Effector memory CD4-positive, alpha-beta T cell (primary cell): ENCODE data around the gene MPO.

Source experiments
- DNase-seq, 3 donors: peaks; one replicate each; pipeline ENCODE4 v3.0.0-alpha.2; 2020
- H3K27ac ChIP-seq: 2 replicates; pipeline ENCODE4 v1.7.0; 2013; ENCODE audit warnings: mild to moderate bottlenecking, low read length, moderate library complexity; ENCODE audit not compliant: insufficient read depth, poor library complexity, severe bottlenecking
- H3K27me3 ChIP-seq: replicated peaks from 2 replicates; pipeline ENCODE4 v1.7.0; 2013; ENCODE audit warnings: mild to moderate bottlenecking, low read length; ENCODE audit not compliant: insufficient read depth, control insufficient read depth, poor library complexity, severe bottlenecking
- H3K36me3 ChIP-seq: 2 replicates; pipeline ENCODE4 v1.7.0; 2013; ENCODE audit warnings: mild to moderate bottlenecking, low read length, moderate library complexity; ENCODE audit not compliant: control insufficient read depth, insufficient read depth
- H3K4me1 ChIP-seq: 2 replicates; pipeline ENCODE4 v1.7.0; 2013; ENCODE audit warnings: low read length, mild to moderate bottlenecking; ENCODE audit not compliant: control insufficient read depth, insufficient read depth, poor library complexity, severe bottlenecking
- H3K4me3 ChIP-seq: 2 replicates; pipeline ENCODE4 v1.7.0; 2013; ENCODE audit warnings: low read length, low read depth, mild to moderate bottlenecking; ENCODE audit not compliant: insufficient read depth, poor library complexity, severe bottlenecking
- H3K9me3 ChIP-seq: 2 replicates; pipeline ENCODE4 v1.7.0; 2013; ENCODE audit warnings: mild to moderate bottlenecking, low read length, moderate library complexity; ENCODE audit not compliant: control insufficient read depth
- total RNA-seq, 3 donors: gene quantifications; one replicate each; lab custom pipeline; 2026; lab: John Stamatoyannopoulos, UW

The MPO gene, protein sequence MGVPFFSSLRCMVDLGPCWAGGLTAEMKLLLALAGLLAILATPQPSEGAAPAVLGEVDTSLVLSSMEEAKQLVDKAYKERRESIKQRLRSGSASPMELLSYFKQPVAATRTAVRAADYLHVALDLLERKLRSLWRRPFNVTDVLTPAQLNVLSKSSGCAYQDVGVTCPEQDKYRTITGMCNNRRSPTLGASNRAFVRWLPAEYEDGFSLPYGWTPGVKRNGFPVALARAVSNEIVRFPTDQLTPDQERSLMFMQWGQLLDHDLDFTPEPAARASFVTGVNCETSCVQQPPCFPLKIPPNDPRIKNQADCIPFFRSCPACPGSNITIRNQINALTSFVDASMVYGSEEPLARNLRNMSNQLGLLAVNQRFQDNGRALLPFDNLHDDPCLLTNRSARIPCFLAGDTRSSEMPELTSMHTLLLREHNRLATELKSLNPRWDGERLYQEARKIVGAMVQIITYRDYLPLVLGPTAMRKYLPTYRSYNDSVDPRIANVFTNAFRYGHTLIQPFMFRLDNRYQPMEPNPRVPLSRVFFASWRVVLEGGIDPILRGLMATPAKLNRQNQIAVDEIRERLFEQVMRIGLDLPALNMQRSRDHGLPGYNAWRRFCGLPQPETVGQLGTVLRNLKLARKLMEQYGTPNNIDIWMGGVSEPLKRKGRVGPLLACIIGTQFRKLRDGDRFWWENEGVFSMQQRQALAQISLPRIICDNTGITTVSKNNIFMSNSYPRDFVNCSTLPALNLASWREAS
- 0 to 2.1 (median 1.1) reads per million in 3 donors for total RNA-seq

DNA sequence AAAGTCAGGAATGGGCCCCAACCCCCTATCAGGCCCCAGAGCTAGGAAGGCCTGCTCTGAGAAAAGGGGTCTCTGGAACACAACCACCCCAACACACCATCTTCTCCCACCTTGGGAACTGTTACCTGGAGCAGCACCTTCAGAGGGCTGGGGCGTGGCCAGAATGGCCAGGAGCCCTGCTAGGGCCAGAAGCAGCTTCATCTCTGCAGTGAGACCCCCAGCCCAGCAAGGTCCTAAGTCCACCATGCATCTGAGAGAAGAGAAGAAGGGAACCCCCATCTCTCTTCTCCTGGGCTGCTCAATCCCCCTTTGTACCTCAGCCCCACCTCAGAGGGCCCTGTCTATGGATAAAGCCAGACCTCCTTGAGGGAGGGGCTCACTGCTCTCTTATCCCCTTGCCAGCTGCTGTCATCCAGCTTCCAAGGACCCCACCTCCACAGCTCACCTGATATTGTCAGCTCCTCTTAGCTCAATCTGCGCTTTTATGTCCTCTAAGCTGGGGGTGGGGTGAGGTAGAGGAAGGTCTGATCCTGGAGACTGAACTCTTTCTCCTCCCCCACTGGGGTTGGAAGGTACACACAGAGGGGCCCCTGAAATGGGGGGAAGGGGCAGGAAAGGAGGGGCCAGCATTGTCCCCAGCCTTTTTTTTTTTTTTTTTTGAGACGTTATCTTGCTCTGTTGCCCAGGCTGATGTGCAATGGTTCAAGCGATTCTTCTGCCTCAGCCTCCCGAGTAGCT is at the start of gene MPO:
TSS of gene MPO (minus strand) at position 456 of the 738 bp plus-strand sequence. CDS start at position 279, 177 bp downstream.
- no peak for DNase-seq
- no peak within 1 kb of the TSS for H3K27ac ChIP-seq
- H3K9me3 ChIP-seq = no peaks in the 10 kb centered on the region
- H3K36me3 ChIP-seq = no peaks in the 10 kb centered on the region
- no peaks in the 10 kb centered on the region for H3K4me1 ChIP-seq
- H3K4me3 ChIP-seq = no peak within 1 kb of the TSS
- H3K27me3 ChIP-seq = peaks cover 3% of the 10 kb centered on the region

DNA sequence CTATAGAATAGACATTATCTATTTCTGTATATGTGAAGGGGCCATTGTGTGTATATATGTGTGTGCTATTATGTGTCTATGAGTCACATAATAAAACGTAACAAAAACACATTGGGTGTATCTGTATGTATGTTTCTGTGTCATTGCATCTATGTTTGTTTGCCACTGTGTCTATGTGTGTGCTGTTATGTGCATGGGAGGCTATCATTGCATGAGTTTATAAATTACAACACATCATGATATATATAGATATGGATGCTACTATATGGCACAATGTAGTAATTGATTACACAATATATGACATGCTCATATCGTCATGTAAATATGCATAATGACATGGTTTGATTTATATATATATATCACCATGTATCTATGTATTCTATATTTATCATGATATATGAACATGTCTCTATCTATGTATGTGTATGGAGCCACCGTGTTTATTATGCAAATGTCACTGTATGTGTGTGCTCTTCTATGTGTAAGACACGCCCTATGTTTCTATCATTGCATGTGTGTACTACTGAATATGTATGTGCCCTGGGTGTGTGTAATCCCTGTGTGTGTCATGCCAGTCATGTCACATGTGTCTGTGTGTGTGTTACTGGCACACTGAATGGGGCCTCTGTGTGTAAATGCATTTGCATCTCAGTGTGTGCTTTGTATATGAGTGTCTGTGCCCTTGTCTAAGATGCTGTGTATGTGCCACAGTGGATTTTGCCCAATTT is 49.2 kb upstream of the MPO start:
- Histone ChIP-seq H3K4me1 (peaks cover 45% of the 10 kb centered on the region), H3K4me3 (peak overlapping the region; percentile 98), H3K9me3 (no peaks in the 10 kb centered on the region), H3K36me3 (peaks cover 23% of the 10 kb centered on the region), H3K27me3 (no peaks in the 10 kb centered on the region), H3K27ac (peak overlapping the region; percentile 98)
- peak in 1 of 3 donors; percentile 22 for DNase-seq

DNA sequence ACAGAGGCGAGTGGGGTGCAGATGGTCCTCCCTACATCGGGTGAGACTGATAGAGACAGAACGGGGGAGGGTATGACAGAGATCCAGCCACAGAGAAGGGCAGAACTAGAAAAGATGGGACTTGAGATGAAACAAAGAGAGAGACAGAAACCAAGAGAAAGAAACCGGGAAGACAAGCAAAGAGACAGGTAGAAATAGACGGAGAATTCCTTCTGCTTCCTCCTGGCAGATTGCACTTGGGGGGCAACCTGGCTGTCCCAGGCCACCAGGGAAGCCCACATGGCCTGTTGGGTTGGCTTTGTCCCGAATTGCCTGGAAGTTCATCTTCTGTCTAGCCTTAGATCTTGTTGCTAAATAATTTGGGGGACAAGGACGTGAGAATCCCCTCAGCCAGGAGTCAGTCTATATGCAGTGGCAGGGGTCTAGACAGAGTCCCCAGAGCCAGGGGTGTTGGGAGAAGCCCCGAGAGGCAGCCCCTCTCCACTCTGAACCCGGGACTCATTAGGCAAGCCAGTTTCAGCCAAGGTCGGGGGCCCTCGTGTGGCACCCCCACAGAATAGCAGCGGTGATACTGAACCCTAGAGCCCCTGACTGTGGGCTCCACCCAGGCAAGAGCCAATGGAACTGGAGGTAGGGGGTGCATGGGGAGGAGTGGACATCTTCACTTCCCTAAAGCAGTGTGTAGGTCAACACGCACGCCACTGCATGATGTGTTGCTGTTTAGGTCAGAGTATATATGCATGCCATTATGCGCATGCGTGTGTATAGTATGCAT is 48.5 kb upstream of the MPO start:
- Histone ChIP-seq H3K27ac (peak overlapping the region; percentile 98), H3K9me3 (no peaks in the 10 kb centered on the region), H3K36me3 (peaks cover 23% of the 10 kb centered on the region), H3K4me3 (peak overlapping the region; percentile 98), H3K4me1 (peaks cover 37% of the 10 kb centered on the region), H3K27me3 (no peaks in the 10 kb centered on the region)
- peak; percentile 39 to 57 (median 55) for DNase-seq

DNA sequence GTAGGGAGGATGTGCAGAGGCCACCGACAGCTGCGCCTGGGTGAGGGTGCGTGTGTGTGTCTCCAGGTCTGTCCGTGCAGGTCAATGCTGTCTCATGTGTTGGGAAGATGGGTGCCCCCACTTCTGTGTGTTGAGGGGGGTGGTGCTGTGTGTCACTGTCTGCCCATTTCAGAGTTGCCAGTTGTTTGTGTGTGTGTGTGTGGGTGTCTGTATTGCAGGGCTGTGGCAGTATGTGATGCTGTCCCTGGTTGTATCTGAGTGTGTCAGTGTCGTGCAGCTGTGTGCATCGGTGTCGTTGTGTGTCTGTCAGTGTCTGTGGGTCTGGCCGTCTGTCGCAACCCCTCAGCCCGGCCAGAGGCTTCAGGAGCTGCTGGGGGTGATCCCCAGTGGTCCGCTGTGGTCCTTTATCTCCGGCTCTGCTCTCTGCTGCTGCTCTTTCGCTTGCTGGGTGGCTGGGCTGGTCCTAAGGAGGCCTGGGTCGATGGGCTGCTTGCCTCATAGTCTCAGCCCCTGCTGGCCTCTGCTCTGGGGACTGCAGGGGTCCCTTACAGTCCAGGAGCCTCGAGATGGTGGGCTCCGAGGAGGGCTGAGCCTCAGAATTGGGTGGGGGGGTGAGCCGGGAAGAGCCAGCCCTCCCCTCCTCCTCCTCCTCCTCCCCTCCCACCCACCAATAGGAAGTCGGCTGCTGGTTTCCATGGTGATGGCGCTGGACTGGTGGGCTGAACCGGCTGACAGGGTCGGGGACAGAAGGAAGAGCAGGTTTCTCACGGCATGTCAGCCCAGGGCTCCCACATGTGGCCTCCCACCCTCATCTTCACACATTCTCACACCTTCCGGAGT is 47.7 kb upstream of the MPO start, which contains the start of gene TSPOAP1:
TSS of gene TSPOAP1 (minus strand) at position 601 of the 840 bp plus-strand sequence. CDS start 875 bp downstream, outside the sequence.
- Histone ChIP-seq H3K4me3 (peak within 1 kb of the TSS; percentile 98), H3K9me3 (no peaks in the 10 kb centered on the region), H3K36me3 (peaks cover 23% of the 10 kb centered on the region), H3K27ac (peak within 1 kb of the TSS; percentile 98), H3K27me3 (no peaks in the 10 kb centered on the region), H3K4me1 (peaks cover 29% of the 10 kb centered on the region)
- DNase-seq = peak; percentile 51 to 60 (median 60)

DNA sequence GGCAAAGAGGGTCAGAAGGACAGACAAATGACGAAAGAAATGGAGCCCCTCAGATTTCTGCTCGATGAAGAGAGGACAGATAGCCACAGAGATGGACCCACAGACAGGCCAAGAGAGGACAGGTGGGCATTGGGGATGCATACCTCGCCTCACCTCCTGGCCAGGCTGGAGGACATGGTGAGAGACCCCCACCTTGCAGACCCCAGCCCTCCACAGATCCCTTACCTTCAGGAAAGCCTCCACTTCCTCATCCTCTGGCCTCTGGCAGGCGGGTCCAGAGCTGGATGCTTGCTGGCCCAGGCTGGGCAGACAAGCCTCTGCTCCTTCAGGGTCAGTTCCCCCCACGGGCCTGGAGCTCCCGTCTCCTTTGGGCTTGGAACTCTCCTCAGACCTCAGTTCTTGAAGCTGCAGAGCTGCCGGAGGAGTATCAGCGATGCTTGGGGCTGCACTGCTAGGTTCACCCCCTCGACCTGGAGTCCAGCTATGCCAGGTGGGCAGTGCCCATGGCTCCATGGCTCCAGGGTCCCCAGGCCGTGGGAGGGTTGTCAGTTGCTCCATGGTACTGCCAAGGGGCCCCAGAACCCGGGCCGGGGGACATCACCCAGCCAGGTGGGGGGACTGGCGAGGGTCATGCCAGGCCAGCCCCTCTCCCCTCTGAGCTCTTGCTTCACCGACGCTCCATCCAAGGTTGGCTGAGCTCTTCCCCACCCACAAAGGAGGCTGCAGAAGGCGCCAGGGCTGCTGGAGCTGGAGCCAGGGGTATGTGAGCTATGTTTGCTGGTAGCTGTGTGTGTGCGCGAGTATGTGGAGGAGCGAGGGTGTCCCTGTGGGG is 46.8 kb upstream of the MPO start:
- no peak for DNase-seq
- Histone ChIP-seq H3K27ac (peak overlapping the region; percentile 98), H3K4me1 (peaks cover 27% of the 10 kb centered on the region), H3K9me3 (no peaks in the 10 kb centered on the region), H3K4me3 (peak overlapping the region; percentile 98), H3K27me3 (no peaks in the 10 kb centered on the region), H3K36me3 (peaks cover 23% of the 10 kb centered on the region)

DNA sequence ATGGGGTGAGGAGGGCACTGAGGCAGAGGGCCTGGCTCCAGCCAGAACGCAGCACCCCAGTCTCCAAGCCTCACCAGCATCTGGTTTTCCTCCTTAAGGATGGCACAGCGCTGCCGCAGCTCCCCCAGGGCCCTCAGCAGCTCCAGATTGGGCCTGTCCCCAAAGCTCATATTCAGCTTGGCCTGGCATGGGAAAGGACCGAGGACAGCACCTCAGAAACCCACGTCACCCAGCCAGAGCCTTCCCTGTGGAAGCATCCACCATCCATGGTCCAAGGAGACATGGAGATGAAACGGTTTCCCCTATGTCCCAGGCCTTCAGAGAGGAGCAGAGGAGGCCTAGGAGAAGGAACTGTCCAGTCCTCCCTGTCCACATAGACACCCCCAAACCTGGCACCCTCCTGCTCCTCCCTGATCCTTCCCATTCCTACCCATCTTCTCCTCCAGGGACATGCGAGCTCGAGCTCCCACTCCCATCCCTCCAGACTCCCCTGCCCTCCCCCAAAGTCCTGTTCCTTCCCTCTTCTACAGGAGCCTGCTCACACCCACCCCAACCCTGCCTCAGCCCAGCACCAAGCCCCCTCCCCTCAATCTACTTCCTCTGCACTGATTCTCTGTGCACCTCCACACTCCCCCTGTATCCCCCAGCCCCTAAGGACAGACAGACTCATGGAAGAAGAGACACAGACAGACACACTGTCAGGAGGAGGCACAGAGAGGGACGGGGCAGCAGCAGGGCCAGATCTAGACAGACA is 46.1 kb upstream of the MPO start:
- no peak for DNase-seq
- Histone ChIP-seq H3K4me3 (no peak overlapping the region), H3K27ac (peak overlapping the region; percentile 98), H3K9me3 (no peaks in the 10 kb centered on the region), H3K27me3 (no peaks in the 10 kb centered on the region), H3K4me1 (peaks cover 27% of the 10 kb centered on the region), H3K36me3 (peaks cover 18% of the 10 kb centered on the region)

DNA sequence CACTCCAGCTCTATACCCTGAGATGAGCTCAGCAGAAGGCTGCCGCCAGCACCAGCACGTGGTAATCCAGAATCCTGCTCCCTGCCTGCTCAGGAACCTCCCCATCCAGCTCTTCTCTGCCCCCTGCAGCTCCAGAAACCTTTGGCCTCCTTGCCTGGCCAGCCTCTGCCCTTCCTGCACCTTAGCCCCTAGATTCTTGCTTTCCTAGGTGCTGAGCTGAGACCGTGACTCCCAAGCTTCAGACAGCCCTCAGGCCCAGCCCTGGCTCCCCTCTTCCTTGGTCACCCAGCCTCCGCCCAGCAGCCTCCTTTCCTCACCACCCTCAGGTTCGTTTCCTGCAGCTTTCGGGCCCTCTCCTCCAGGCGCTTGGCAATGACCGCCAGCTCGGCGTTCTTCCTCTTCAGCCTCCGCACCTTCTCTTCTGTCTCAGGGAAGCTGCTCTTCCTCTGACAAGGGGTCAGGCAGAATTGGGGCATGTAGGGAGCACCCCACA is 45.3 kb upstream of the MPO start:
- no peak for DNase-seq
- Histone ChIP-seq H3K27ac (no peak overlapping the region), H3K9me3 (no peaks in the 10 kb centered on the region), H3K4me3 (no peak overlapping the region), H3K4me1 (peaks cover 27% of the 10 kb centered on the region), H3K36me3 (peaks cover 11% of the 10 kb centered on the region), H3K27me3 (no peaks in the 10 kb centered on the region)
